HepG2 (cell line): ENCODE measurements around the gene C2orf81. TPM values are rescaled to one million over a fixed set of nuclear protein-coding genes. Genes with fewer than 3 reads are reported as not detected.

Experiments
- ARID5B ChIP-seq: IDR thresholded peaks from 2 replicates; pipeline ENCODE4 v1.4.0; 2020; ENCODE audit warnings: mild to moderate bottlenecking, missing genetic modification reagents
- CBX5 ChIP-seq: sonication (generic); formaldehyde crosslinking; IDR thresholded peaks from 2 replicates; pipeline ENCODE4 v1.4.0; 2020; ENCODE audit warnings: missing genetic modification reagents, borderline replicate concordance
- CCAR2 ChIP-seq: fragments of 200-400 bp; formaldehyde crosslinking; optimal IDR thresholded peaks from 2 replicates; pipeline ENCODE3; 2018; ENCODE audit warnings: low read depth, mild to moderate bottlenecking, low read length, moderate library complexity
- HBP1 ChIP-seq: IDR thresholded peaks from 2 replicates; pipeline ENCODE4 v1.6.1; 2016; ENCODE audit warnings: low read depth, control low read depth
- IKZF5 ChIP-seq: IDR thresholded peaks from 2 replicates; pipeline ENCODE4 v1.6.1; 2018; ENCODE audit warnings: missing genetic modification reagents, mild to moderate bottlenecking, missing compliant biosample characterization
- MAFK ChIP-seq, 2 experiments: IDR thresholded peaks in 1 of 2; conservative IDR thresholded peaks in 1 of 2; 2 replicates each; pipeline ENCODE4 v1.6.1; 2011; ENCODE audit warnings: improper control_type of control experiment in 2 of 2, low read length in 2 of 2
- MNT ChIP-seq: fragments of 450-650 bp; IDR thresholded peaks from 2 replicates; pipeline ENCODE4 v1.6.1; 2016
- POLR2AphosphoS5 ChIP-seq: IDR thresholded peaks from 2 replicates; pipeline ENCODE4 v1.6.1; 2012; ENCODE audit warnings: low read depth, low read length
- THYN1 ChIP-seq: sonication (generic); formaldehyde crosslinking; IDR thresholded peaks from 2 replicates; pipeline ENCODE4 v1.8.1; 2023; ENCODE audit warnings: low read depth, mild to moderate bottlenecking, moderate library complexity, missing genetic modification reagents, borderline replicate concordance
- ZNF207 ChIP-seq: fragments of 450-650 bp; IDR thresholded peaks from 2 replicates; pipeline ENCODE4 v1.6.1; 2016; ENCODE audit warnings: antibody characterized with exemption, borderline replicate concordance
- polyA plus RNA-seq, 8 experiments: library from polyadenylated mRNA; depleted of rRNA in 3 of 8; stranded (reverse) in 7 of 8; unstranded in 1 of 8; fragments of >200 nt; fragmentation: Illumina TruSeq in 4 of 8; extraction: Trizol in 4 of 8; gene quantifications; 2 replicates each; pipeline versions ENCODE4 v1.2.1 to v1.2.3, GENCODE V29; 2011 to 2016; ENCODE audit warnings: low read depth in 4 of 8, missing spikeins in 1 of 8, mixed read lengths in 1 of 8; ENCODE audit not compliant: insufficient read depth in 1 of 8
- total RNA-seq, 5 experiments: library from RNA; depleted of rRNA; stranded (reverse); fragments of >200 nt; fragmentation: Illumina TruSeq; extraction: Trizol; gene quantifications; 2 replicates each; pipeline ENCODE4 v1.2.3, GENCODE V29; 2016; ENCODE audit warnings: low read depth in 1 of 5

The C2orf81 gene
- total and polyA plus RNA-seq, 2 of the 13 experiments (the other 11 are each of a cell fraction or from before 2014, with no cell fraction given) = 0.15 to 0.17 TPM

GRCh38 chr2:74454654-74455511, 33.5 kb upstream of the C2orf81 start, which contains the start of gene INO80B (continued):
- peak; percentile 81 for TF ChIP-seq CCAR2
- peak; percentile 81 for TF ChIP-seq ARID5B (CRISPR knock-in tag)
- TF ChIP-seq MAFK (conservative IDR thresholded peaks at IDR 0.05 in 1 of 2, IDR thresholded peaks at IDR 0.05 in 1 of 2; ENCODE audit: low read length in 2 of 2) = peak; percentile 56 to 62; a peak in 2 of 4 replicates
- no peak; the same call in 1 of the 2 replicates for TF ChIP-seq THYN1 (CRISPR knock-in tag)
- peak; percentile 83 for TF ChIP-seq MNT
- TF ChIP-seq ZNF207 = no peak
- peak; percentile 97 for TF ChIP-seq IKZF5 (CRISPR knock-in tag)
- TF ChIP-seq CBX5 = peak; percentile 99
- peak; percentile 98 for TF ChIP-seq HBP1 (CRISPR knock-in tag)
- TF ChIP-seq POLR2AphosphoS5 = peak; percentile 57
